CD4-positive, alpha-beta T cell treated with Interferon gamma for 1 hour (primary cell): Measurements from ENCODE around the gene IGDCC3.

Source experiments
- DNase-seq: peaks from one replicate; pipeline ENCODE4 v3.0.0-alpha.2; 2020

Gene IGDCC3

DNA sequence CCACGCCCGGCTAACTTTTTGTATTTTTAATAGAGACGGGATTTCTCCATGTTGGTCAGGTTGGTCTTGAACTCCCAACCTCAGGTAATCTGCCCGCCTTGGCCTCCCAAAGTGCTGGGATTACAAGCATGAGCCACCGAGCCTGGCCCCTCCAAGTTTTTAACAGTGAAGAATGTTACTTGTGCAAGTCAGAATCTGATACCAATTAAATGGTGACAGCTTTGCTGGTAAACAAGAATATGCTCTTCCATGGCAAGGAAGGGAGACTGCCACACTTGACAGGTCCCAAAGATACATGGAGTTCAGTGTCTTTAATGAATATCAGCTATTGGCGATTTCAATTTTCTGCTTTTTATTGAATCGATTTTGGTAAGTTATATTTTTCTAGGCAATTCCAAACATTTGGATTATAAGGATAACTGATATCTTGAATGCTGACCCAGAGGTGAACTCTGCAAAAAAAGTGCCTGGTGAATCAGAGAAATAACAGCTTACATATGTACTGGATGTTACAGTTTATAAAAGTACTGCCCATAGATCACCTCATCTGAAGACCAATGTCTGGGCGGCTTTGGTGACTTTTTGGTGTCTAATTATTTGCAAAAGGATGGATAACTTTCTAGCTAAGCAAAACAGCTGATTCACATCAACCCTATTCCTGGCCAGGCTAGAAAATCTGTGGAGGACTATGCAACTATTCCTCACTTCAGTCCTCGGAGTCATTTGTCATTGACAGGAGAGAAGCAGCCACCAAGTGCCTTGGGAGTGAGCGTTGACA is 92.3 kb downstream of the IGDCC3 start:
- no peak for DNase-seq

DNA sequence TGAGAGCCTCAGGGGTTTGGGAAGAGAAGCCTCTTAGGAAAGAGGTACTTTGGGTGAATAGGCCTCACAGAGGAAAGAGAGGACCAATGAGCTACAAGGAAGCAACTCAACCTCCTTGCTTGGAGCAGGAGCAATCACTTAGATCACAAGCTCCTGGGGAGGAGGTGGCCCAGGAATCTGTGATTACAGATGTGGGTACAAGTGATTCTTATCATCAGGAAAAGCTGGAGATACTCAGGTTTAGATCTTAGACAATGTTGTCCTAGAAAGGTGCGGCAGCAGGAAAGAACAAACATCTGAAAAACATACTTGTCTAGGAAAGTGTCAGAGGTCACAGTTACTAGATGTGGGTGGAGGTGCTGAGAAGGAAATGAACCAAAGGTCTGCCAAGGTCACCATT is 99.3 kb downstream of the IGDCC3 start:
- DNase-seq = no peak
